Muscle layer of colon (tissue), 2 donors: ENCODE data around the gene ASCL2.

ENCODE experiments used
- H3K27ac ChIP-seq: one replicate; pipeline ENCODE4 v1.7.0; 2013; ENCODE audit warnings: low read depth, mild to moderate bottlenecking, low read length, moderate library complexity
- H3K27me3 ChIP-seq, 2 donors: one replicate each; pipeline ENCODE4 v1.7.0; 2013; ENCODE audit warnings: low read length in 2 of 2, mild to moderate bottlenecking in 2 of 2; ENCODE audit not compliant: insufficient read depth in 2 of 2, control insufficient read depth in 1 of 2
- H3K36me3 ChIP-seq: one replicate; pipeline ENCODE4 v1.7.0; 2013; ENCODE audit warnings: mild to moderate bottlenecking, low read length; ENCODE audit not compliant: insufficient read depth
- H3K4me1 ChIP-seq: one replicate; pipeline ENCODE4 v1.7.0; 2013; ENCODE audit warnings: mild to moderate bottlenecking, low read length; ENCODE audit not compliant: insufficient read depth
- H3K4me3 ChIP-seq, 2 donors: one replicate each; pipeline ENCODE4 v1.7.0; 2013; ENCODE audit warnings: low read length in 2 of 2, low read depth in 1 of 2, mild to moderate bottlenecking in 1 of 2, moderate library complexity in 1 of 2
- H3K9ac ChIP-seq: one replicate; pipeline ENCODE4 v1.7.0; 2013; ENCODE audit warnings: low read length
- H3K9me3 ChIP-seq: one replicate; pipeline ENCODE4 v1.7.0; 2013; ENCODE audit warnings: mild to moderate bottlenecking, low read length
- donor health status: abdominal sarcoma.
- donor health status: Adenocarcinoma of cecum.

The ASCL2 gene

GRCh38 chr11:2224254-2224653 lies 46.1 kb downstream of the ASCL2 start:
- Histone ChIP-seq H3K4me1 (no peaks in the 10 kb centered on the region), H3K9ac (no peak overlapping the region), H3K27me3 (no peaks in the 10 kb centered on the region), H3K36me3 (no peaks in the 10 kb centered on the region), H3K4me3 (no peak overlapping the region), H3K27ac (no peak overlapping the region), H3K9me3 (peaks cover 3% of the 10 kb centered on the region)

GRCh38 chr11:2223153-2223794 lies 47.1 kb downstream of the ASCL2 start:
- H3K9ac ChIP-seq: no peak overlapping the region
- H3K4me1 ChIP-seq: no peaks in the 10 kb centered on the region
- H3K4me3 ChIP-seq: no peak overlapping the region
- H3K27ac ChIP-seq: no peak overlapping the region
- H3K36me3 ChIP-seq: no peaks in the 10 kb centered on the region
- H3K9me3 ChIP-seq: peaks cover 3% of the 10 kb centered on the region
- H3K27me3 ChIP-seq: no peaks in the 10 kb centered on the region

DNA sequence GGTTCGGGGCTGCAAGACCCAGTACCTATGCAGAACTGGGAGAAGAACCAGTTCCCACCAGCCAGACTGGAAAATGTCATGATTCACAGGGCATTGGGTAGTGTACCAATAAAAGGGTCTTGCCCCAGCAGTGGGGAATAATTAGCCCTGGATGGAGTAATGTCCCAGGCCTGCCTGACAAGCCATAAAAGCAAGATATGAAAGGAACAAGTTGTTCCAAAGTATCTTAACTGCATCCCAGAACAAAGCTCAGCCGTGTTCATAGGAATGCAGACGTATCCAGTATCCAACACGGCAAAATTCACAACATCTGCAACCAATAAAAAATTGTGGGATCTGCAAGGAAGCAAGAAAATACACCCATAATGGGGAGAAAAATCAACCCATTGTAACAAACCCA lies 47.9 kb downstream of the ASCL2 start:
- H3K9me3 ChIP-seq: peaks cover 3% of the 10 kb centered on the region
- no peaks in the 10 kb centered on the region for H3K27me3 ChIP-seq
- no peak overlapping the region for H3K4me3 ChIP-seq
- H3K36me3 ChIP-seq: no peaks in the 10 kb centered on the region
- no peak overlapping the region for H3K9ac ChIP-seq
- H3K4me1 ChIP-seq: no peaks in the 10 kb centered on the region
- no peak overlapping the region for H3K27ac ChIP-seq

GRCh38 chr11:2221591-2221990 lies 48.8 kb downstream of the ASCL2 start:
- Histone ChIP-seq H3K9me3 (peaks cover 3% of the 10 kb centered on the region), H3K4me1 (no peaks in the 10 kb centered on the region)

DNA sequence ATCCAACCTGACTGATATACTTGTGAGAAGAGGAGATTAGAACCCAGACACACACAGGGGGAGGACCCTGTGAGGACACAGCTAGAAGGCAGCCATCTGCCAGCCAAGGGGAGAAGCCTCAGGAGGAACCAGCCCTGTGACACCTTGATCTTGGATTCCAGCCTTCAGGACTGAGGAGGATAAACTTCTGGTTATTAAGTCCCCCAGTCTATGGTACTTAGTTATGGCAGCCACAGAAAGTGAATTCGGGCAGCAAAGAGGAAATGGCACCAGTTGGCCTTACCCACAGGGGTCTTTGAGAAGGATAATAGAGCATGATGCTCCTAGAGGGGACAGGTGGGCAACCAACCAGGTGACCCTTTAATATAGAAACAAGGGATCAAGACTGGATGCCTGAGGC lies 49.4 kb downstream of the ASCL2 start:
- Histone ChIP-seq H3K9ac (no peak overlapping the region), H3K27me3 (no peaks in the 10 kb centered on the region), H3K36me3 (no peaks in the 10 kb centered on the region), H3K9me3 (peaks cover 3% of the 10 kb centered on the region), H3K4me1 (no peaks in the 10 kb centered on the region), H3K4me3 (no peak overlapping the region), H3K27ac (no peak overlapping the region)

More at GRCh38 chr11:2221591-2221990, 48.8 kb downstream of the ASCL2 start:
- Histone ChIP-seq H3K27ac (no peak overlapping the region), H3K27me3 (no peaks in the 10 kb centered on the region), H3K4me3 (no peak overlapping the region), H3K36me3 (no peaks in the 10 kb centered on the region), H3K9ac (no peak overlapping the region)

DNA sequence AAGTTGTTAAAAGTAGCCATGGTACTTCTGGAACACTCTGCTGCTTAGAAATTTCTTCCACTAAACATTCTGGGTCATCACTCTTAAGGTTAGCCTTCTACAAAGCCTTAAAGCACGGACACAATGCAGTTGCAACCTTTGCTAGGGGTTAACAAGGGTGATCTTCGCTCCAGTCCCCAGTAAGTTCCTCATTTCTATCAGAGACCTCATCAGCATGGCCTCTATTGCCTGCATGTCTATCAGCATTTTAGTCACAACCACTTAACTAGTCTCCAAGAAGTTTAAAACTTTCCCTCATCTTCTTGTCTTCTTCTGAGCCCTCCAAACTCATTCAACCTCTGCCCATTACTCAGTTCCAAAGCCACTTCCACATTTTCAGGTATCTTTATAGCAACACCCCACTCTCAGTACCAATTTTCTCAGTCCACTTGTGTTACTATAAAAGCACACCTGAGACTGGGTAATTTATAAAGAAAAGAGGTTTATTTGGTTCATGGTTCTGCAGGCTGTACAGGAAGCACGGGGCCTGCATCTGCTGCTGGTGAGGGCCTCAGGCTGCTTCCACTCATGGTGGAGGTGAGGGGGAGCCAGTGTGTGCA lies 50.1 kb downstream of the ASCL2 start:
- Histone ChIP-seq H3K4me3 (no peak overlapping the region), H3K36me3 (no peaks in the 10 kb centered on the region), H3K27ac (no peak overlapping the region), H3K27me3 (no peaks in the 10 kb centered on the region), H3K9me3 (peaks cover 3% of the 10 kb centered on the region), H3K4me1 (no peaks in the 10 kb centered on the region), H3K9ac (no peak overlapping the region)

- H3K4me1 ChIP-seq: no peaks in the 10 kb centered on the region
- no peak overlapping the region for H3K27ac ChIP-seq
- peaks cover 3% of the 10 kb centered on the region for H3K9me3 ChIP-seq
- H3K4me3 ChIP-seq: no peak overlapping the region
- H3K36me3 ChIP-seq: no peaks in the 10 kb centered on the region
- no peaks in the 10 kb centered on the region for H3K27me3 ChIP-seq
- H3K9ac ChIP-seq: no peak overlapping the region
Observed at GRCh38 chr11:2219318-2220017, 50.9 kb downstream of the ASCL2 start.
